ENCODE measurements around the gene PKP3. TPM values are rescaled to one million over a fixed set of nuclear protein-coding genes. Genes with fewer than 3 reads are reported as not detected.

The PKP3 gene
- total and polyA plus RNA-seq, 7 donors: 0.10 to 0.75 (median 0.15) TPM; not detected in 2

- Histone ChIP-seq H3K4me1 (no peaks in the 10 kb centered on the region), H3K9me3 (no peaks in the 10 kb centered on the region), H3K27ac (no peak overlapping the region), H3K27me3 (ENCODE audit: insufficient read depth in 3 of 3, low read length in 2 of 3) (peaks cover 0 to 30% (median 20%) of the 10 kb centered on the region in 3 donors), H3K4me3 (no peak overlapping the region), H3K36me3 (ENCODE audit: insufficient read depth in 1 of 2, low read depth in 1 of 2) (no peaks in the 10 kb centered on the region)
- DNase-seq (peak in 1 of 2 donors; percentile 42), ATAC-seq (no peak)
- 76 to 86% (median 81%) methylated on average over 16 to 17 of the region's 17 CpGs for WGBS, 3 donors
- no peak for TF ChIP-seq CTCF (IDR thresholded peaks at IDR 0.05)
- intact Hi-C loops (cut with DNase I): no loop called here
Measured at GRCh38 chr11:437228-437870, 43.3 kb downstream of the PKP3 start.

- H3K27me3 ChIP-seq (ENCODE audit: insufficient read depth in 3 of 3, low read length in 2 of 3): peaks cover 0 to 38% (median 23%) of the 10 kb centered on the region in 3 donors
- no peak for TF ChIP-seq CTCF (IDR thresholded peaks at IDR 0.05)
- H3K4me3 ChIP-seq: no peak overlapping the region
- H3K9me3 ChIP-seq: no peaks in the 10 kb centered on the region
- no peak for ATAC-seq
- WGBS, 3 donors: 78 to 84% (median 81%) methylated on average over 20 to 21 of the region's 21 CpGs
- no peaks in the 10 kb centered on the region for H3K4me1 ChIP-seq
- H3K36me3 ChIP-seq (ENCODE audit: insufficient read depth in 1 of 2, low read depth in 1 of 2): no peaks in the 10 kb centered on the region
- intact Hi-C loops (cut with DNase I): no loop called here
- no peak overlapping the region for H3K27ac ChIP-seq
- DNase-seq: peak; percentile 11 to 36
Measured at GRCh38 chr11:438101-438844, 44.3 kb downstream of the PKP3 start.

GRCh38 chr11:439315-440064, 45.5 kb downstream of the PKP3 start:
- Histone ChIP-seq H3K27me3 (ENCODE audit: insufficient read depth in 3 of 3, low read length in 2 of 3) (peaks cover 0 to 49% (median 26%) of the 10 kb centered on the region in 3 donors), H3K36me3 (ENCODE audit: insufficient read depth in 1 of 2, low read depth in 1 of 2) (no peaks in the 10 kb centered on the region), H3K4me1 (no peaks in the 10 kb centered on the region), H3K27ac (no peak overlapping the region), H3K4me3 (no peak overlapping the region), H3K9me3 (no peaks in the 10 kb centered on the region)
- ATAC-seq (no peak), DNase-seq (peak in 1 of 2 donors; percentile 44)
- no peak for TF ChIP-seq CTCF (IDR thresholded peaks at IDR 0.05)
- intact Hi-C loops (cut with DNase I): no loop called here
- 51 to 62% (median 56%) methylated on average over 23 of the region's 23 CpGs for WGBS, 3 donors

GRCh38 chr11:440065-441042, 46.3 kb downstream of the PKP3 start:
- intact Hi-C loops (cut with DNase I): no loop called here
- Histone ChIP-seq H3K4me3 (no peak overlapping the region), H3K4me1 (no peaks in the 10 kb centered on the region), H3K36me3 (ENCODE audit: insufficient read depth in 1 of 2, low read depth in 1 of 2) (no peaks in the 10 kb centered on the region), H3K27me3 (ENCODE audit: insufficient read depth in 3 of 3, low read length in 2 of 3) (peaks cover 0 to 53% (median 26%) of the 10 kb centered on the region in 3 donors), H3K27ac (no peak overlapping the region), H3K9me3 (no peaks in the 10 kb centered on the region)
- ATAC-seq (no peak), DNase-seq (peak in 1 of 2 donors; percentile 49)
- 84 to 91% (median 86%) methylated on average over 26 to 27 of the region's 27 CpGs for WGBS, 3 donors
- no peak for TF ChIP-seq CTCF (IDR thresholded peaks at IDR 0.05)

Measured in psoas muscle (tissue), 8 donors.